Measurements from ENCODE around the gene EIF3B.

- TF ChIP-seq CTCF (IDR thresholded peaks at IDR 0.05) = no peak
- TF ChIP-seq POLR2A (IDR thresholded peaks at IDR 0.05) = no peak
- no peak for TF ChIP-seq EP300 (IDR thresholded peaks at IDR 0.05)
- no peak for TF ChIP-seq POLR2AphosphoS5 (IDR thresholded peaks at IDR 0.05)
These were observed 58.1 kb downstream of the EIF3B start for GRCh38 chr7:2412587-2413201.
